Suprapubic skin (tissue), 4 donors: Measurements from ENCODE around the gene CCDC92B.
"Not testable (repeated sequence)": the region's sequence is repeated elsewhere in the genome, so short reads cannot be mapped to it uniquely, and the experiment has no call there.

Source experiments
- CTCF ChIP-seq, 2 donors: fragments of 200-600 bp in 1 of 2; fragments of 450-650 bp in 1 of 2; sonication (generic) in 1 of 2; IDR thresholded peaks; one replicate each; pipeline ENCODE4 v1.5.1; 2016 to 2019; ENCODE audit warnings: antibody characterized with exemption in 2 of 2, mild to moderate bottlenecking in 1 of 2, moderate library complexity in 1 of 2
- POLR2A ChIP-seq, 2 donors: fragments of 450-650 bp; IDR thresholded peaks; one replicate each; pipeline ENCODE4 v1.6.1; 2017; ENCODE audit warnings: antibody characterized with exemption in 2 of 2, mild to moderate bottlenecking in 2 of 2, moderate library complexity in 2 of 2
- POLR2AphosphoS5 ChIP-seq, 3 donors: sonication (generic); formaldehyde crosslinking; IDR thresholded peaks; one replicate each; pipeline ENCODE4 v1.6.1; 2017; ENCODE audit warnings: antibody characterized with exemption in 3 of 3

GRCh38 chr17:2679247-2679646 is 70.2 kb downstream of the CCDC92B start:
- not testable (repeated sequence) for TF ChIP-seq POLR2AphosphoS5, CTCF, POLR2A (IDR thresholded peaks at IDR 0.05)
